Measurements from ENCODE around the gene DBT.

DNA sequence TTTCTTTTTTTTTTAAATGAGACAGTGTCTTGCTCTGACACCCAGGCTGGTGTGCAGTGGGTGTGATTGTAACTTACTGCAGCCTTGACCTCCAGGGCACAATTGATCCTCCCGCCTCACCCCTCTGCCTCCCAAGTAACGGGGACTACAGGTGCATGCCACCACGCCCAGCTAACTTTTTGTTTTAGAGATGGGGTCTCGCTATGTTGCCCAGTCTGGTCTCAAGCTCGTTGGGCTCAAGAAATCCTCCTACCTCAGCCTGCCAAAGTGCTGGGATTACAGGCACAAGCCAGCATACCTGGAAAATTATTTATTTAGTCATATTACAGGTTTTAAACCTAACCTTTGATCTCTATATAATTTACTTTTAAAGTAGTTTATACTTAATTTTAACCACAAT, 84.9 kb downstream of the DBT start:
- no peak for TF ChIP-seq POLR2A (IDR thresholded peaks at IDR 0.05; ENCODE audit: low read depth, low read length)
- TF ChIP-seq TAF1 (IDR thresholded peaks at IDR 0.05; ENCODE audit: borderline replicate concordance, low read depth, low read length) = no peak
